ENCODE measurements around the gene EIF5A.
A peak's percentile ranks its signal among the peaks of the same experiment; 100 is the strongest.

Gene EIF5A

GRCh38 chr17:7322520-7323194 lies 15.2 kb downstream of the EIF5A start:
- H3K4me3 ChIP-seq (ENCODE audit: low read depth, low read length): no peak overlapping the region
- TF ChIP-seq CTCF (IDR thresholded peaks at IDR 0.05; ENCODE audit: low read depth, low read length, missing control alignments): no peak
- no peak for DNase-seq (ENCODE audit: low read depth)

GRCh38 chr17:7323731-7324437 lies 16.5 kb downstream of the EIF5A start:
- DNase-seq (ENCODE audit: low read depth): no peak
- peak; percentile 99 for TF ChIP-seq CTCF (IDR thresholded peaks at IDR 0.05; ENCODE audit: low read depth, low read length, missing control alignments)
- no peak overlapping the region for H3K4me3 ChIP-seq (ENCODE audit: low read depth, low read length)

GRCh38 chr17:7324438-7324779 lies 17.0 kb downstream of the EIF5A start:
- no peak for DNase-seq (ENCODE audit: low read depth)
- no peak for TF ChIP-seq CTCF (IDR thresholded peaks at IDR 0.05; ENCODE audit: low read depth, low read length, missing control alignments)
- no peak overlapping the region for H3K4me3 ChIP-seq (ENCODE audit: low read depth, low read length)

GRCh38 chr17:7325031-7325528 lies 17.7 kb downstream of the EIF5A start:
- TF ChIP-seq CTCF (IDR thresholded peaks at IDR 0.05; ENCODE audit: low read depth, low read length, missing control alignments): no peak
- H3K4me3 ChIP-seq (ENCODE audit: low read depth, low read length): no peak overlapping the region
- DNase-seq (ENCODE audit: low read depth): no peak

GRCh38 chr17:7326186-7326585 lies 18.8 kb downstream of the EIF5A start:
- H3K4me3 ChIP-seq (ENCODE audit: low read depth, low read length): no peak overlapping the region
- TF ChIP-seq CTCF (IDR thresholded peaks at IDR 0.05; ENCODE audit: low read depth, low read length, missing control alignments): no peak
- DNase-seq (ENCODE audit: low read depth): no peak

GRCh38 chr17:7327056-7327455 lies 19.6 kb downstream of the EIF5A start:
- no peak overlapping the region for H3K4me3 ChIP-seq (ENCODE audit: low read depth, low read length)
- no peak for DNase-seq (ENCODE audit: low read depth)
- no peak for TF ChIP-seq CTCF (IDR thresholded peaks at IDR 0.05; ENCODE audit: low read depth, low read length, missing control alignments)
